Measurements from ENCODE around the gene AFF1. TPM values are rescaled to one million over a fixed set of nuclear protein-coding genes. Genes with fewer than 3 reads are reported as not detected.
A peak's percentile ranks its signal among the peaks of the same experiment; 100 is the strongest.
"Not testable (repeated sequence)": the region's sequence is repeated elsewhere in the genome, so short reads cannot be mapped to it uniquely, and the experiment has no call there.

Gene AFF1
- total and polyA plus RNA-seq, 2 experiments from 2014 or later: 31.9 to 38.7 TPM

DNA sequence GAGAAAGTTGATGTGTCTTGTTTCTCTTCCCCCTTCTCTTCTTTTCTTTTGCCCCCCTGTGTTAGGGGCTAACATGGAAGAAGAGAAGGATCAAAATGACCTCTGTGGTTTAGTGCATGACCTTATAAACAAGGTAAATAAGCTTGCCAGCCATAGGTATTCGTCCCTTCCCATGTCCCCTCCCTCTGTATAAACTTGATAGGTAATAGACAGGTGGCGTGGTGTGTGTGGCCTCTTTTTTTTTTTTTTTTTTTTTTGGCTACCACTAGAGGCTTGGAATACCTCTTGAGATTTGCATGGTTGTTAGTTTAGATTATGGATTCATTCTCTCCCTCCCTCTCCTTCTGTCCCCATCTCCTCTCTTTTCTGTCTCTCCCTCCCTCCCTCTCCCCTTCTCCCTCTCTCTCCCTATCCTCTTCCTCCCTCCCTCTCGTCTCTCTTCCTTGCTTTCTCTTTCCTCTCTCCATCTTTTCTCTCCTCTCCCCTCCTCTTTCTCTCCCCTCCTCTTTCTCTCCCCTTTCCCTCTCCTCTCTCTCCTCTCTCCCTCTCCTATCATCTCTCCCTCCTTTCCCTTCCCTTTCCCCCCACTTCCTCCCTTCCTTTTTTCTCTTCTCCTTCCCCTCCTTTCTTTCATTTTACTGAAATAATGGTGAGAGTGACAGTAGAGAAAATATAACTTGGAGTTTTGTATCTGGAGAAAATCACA lies 134.4 kb downstream of the AFF1 start:
- Histone ChIP-seq H3K9me3 (ENCODE audit: low read depth) (no peaks in the 10 kb centered on the region), H3K4me2 (no peak overlapping the region), H3K9me2 (replicated peaks; ENCODE audit: insufficient read depth) (no peaks in the 10 kb centered on the region), H3K79me2 (peaks cover 64% of the 10 kb centered on the region), H3K27ac (peak overlapping the region; percentile 57), H3K36me3 (replicated peaks; ENCODE audit: insufficient read depth, low read depth) (no peaks in the 10 kb centered on the region), H3K4me3 (no peak overlapping the region), H3K27me3 (no peaks in the 10 kb centered on the region), H4K20me1 (ENCODE audit: insufficient read depth, poor library complexity, severe bottlenecking) (peaks cover 22% of the 10 kb centered on the region), H3K4me1 (ENCODE audit: insufficient read depth) (peaks cover 22% of the 10 kb centered on the region), H2AFZ (no peak overlapping the region)
- TF ChIP-seq, protein P1, sequence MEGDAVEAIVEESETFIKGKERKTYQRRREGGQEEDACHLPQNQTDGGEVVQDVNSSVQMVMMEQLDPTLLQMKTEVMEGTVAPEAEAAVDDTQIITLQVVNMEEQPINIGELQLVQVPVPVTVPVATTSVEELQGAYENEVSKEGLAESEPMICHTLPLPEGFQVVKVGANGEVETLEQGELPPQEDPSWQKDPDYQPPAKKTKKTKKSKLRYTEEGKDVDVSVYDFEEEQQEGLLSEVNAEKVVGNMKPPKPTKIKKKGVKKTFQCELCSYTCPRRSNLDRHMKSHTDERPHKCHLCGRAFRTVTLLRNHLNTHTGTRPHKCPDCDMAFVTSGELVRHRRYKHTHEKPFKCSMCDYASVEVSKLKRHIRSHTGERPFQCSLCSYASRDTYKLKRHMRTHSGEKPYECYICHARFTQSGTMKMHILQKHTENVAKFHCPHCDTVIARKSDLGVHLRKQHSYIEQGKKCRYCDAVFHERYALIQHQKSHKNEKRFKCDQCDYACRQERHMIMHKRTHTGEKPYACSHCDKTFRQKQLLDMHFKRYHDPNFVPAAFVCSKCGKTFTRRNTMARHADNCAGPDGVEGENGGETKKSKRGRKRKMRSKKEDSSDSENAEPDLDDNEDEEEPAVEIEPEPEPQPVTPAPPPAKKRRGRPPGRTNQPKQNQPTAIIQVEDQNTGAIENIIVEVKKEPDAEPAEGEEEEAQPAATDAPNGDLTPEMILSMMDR (IDR thresholded peaks at IDR 0.05; ENCODE audit: poor library complexity): no peak
- TF ChIP-seq EZH2phosphoT487 (IDR thresholded peaks at IDR 0.05; ENCODE audit: low read depth, severe bottlenecking, unreplicated experiment) (no peak), EZH2 (IDR thresholded peaks at IDR 0.05; ENCODE audit: borderline replicate concordance) (no peak)
- WGBS (ENCODE audit: low lambda C conversion rate, missing lambda C conversion rate): 83% methylated on average over 2 of the region's 3 CpGs
- DNase-seq (ENCODE audit: low spot score): no peak

DNA sequence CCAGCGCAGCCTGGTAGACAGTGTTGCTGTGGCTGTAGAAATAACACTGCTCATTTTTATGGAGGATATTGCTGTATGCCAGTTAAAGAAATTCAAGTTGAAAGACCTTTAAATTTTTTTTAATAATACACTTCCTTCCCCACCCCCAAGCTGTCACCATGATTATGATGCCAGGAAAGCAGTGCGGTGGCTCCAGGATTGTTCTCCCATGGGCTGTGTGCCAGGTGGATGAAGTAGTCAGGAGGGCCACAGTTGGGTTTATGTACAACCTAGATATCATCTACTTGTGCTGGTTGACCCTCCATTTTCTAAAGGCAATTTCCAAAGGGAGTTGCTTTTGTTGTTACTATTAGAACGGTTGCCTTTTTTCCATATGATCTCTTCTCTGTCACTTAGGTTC lies 136.6 kb downstream of the AFF1 start:
- Histone ChIP-seq H2AFZ (no peak overlapping the region), H4K20me1 (ENCODE audit: insufficient read depth, poor library complexity, severe bottlenecking) (peaks cover 14% of the 10 kb centered on the region), H3K4me1 (ENCODE audit: insufficient read depth) (peaks cover 29% of the 10 kb centered on the region), H3K9me3 (ENCODE audit: low read depth) (no peaks in the 10 kb centered on the region), H3K36me3 (replicated peaks; ENCODE audit: insufficient read depth, low read depth) (no peaks in the 10 kb centered on the region), H3K27me3 (no peaks in the 10 kb centered on the region), H3K4me2 (no peak overlapping the region), H3K4me3 (no peak overlapping the region), H3K79me2 (peaks cover 68% of the 10 kb centered on the region), H3K27ac (no peak overlapping the region), H3K9me2 (replicated peaks; ENCODE audit: insufficient read depth) (no peaks in the 10 kb centered on the region)
- WGBS (ENCODE audit: low lambda C conversion rate, missing lambda C conversion rate): 85% methylated on average over 3 of the region's 3 CpGs
- DNase-seq (ENCODE audit: low spot score): no peak
- TF ChIP-seq, protein P1 (IDR thresholded peaks at IDR 0.05; ENCODE audit: poor library complexity): no peak
- no peak for TF ChIP-seq EZH2phosphoT487 (IDR thresholded peaks at IDR 0.05; ENCODE audit: low read depth, severe bottlenecking, unreplicated experiment)
- no peak for TF ChIP-seq EZH2 (IDR thresholded peaks at IDR 0.05; ENCODE audit: borderline replicate concordance)

DNA sequence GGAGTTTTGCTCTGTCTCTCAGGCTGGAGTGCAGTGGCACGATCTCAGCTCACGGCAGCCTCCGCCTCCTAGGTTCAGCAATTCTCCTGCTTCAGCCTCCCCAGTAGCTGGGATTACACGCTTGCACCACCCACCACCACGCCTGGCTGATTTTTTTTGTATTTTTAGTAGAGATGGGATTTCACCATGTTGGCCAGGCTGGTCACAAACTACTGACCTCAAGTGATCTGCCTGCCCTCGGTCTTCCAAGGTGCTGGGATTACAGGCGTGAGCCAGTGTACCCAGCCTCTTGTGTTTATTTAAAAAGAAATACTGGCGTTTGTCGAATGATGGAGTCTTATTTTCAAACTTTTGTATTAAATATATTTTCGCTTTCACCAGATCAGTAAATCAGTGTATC lies 137.7 kb downstream of the AFF1 start:
- DNase-seq (ENCODE audit: low spot score); H3K36me3 ChIP-seq (replicated peaks; ENCODE audit: insufficient read depth, low read depth); H3K9me2 ChIP-seq (replicated peaks; ENCODE audit: insufficient read depth); H3K27me3 ChIP-seq; H3K4me3 ChIP-seq; H3K4me2 ChIP-seq; H3K9me3 ChIP-seq (ENCODE audit: low read depth); H3K27ac ChIP-seq; H4K20me1 ChIP-seq (ENCODE audit: insufficient read depth, poor library complexity, severe bottlenecking); H2AFZ ChIP-seq: not testable (repeated sequence)
- WGBS (ENCODE audit: low lambda C conversion rate, missing lambda C conversion rate): 88% methylated on average over 10 of the region's 10 CpGs
- Histone ChIP-seq H3K79me2 (peaks cover 77% of the 10 kb centered on the region), H3K4me1 (ENCODE audit: insufficient read depth) (peaks cover 38% of the 10 kb centered on the region)

DNA sequence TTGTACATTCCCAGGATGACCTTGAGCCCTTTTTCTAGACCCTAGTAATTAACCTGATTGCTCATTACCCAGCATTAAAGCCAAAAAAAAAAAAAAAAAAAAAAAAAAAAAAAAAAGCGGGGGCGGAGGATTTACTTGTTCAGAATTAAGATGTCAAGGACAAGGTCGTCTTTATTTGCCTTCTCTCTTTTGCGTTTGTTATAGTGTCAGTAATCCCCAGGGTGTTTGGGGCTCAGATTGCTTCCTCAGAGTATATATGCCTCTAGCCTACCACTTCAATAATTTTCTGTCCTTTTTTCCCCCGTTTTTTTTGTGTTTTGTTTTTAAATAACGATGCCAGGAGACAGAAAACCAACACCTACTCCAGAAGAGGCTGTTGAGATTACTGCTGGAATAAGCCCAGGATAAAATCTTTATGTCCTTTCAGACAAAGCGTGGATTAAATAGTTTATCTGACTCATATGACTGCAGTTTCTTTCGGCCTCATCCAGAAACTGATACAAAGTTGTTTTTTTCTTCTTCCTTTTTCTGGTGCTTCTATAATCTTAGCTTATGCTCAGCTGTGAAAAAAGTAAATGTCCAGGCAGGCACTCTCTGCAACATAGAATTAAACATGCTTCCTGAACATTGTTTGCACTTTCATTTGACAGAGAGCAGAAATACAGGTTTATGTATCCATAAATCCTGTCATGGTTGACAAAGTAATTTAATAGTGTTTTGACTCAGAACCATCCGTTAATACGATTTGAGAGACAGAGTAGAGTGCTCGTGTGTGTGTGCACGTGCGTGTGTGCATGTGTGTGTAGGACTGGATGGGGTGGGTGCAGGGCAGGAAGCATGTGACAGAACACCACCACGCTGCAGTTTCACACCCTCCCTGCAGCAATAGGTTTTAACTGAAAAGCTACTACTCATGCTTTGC lies 138.6 kb downstream of the AFF1 start:
- no peaks in the 10 kb centered on the region for H3K36me3 ChIP-seq (replicated peaks; ENCODE audit: insufficient read depth, low read depth)
- peaks cover 38% of the 10 kb centered on the region for H3K4me1 ChIP-seq (ENCODE audit: insufficient read depth)
- H3K4me2 ChIP-seq: peak overlapping the region; percentile 30
- no peaks in the 10 kb centered on the region for H3K27me3 ChIP-seq
- H3K9me2 ChIP-seq (replicated peaks; ENCODE audit: insufficient read depth): no peaks in the 10 kb centered on the region
- H4K20me1 ChIP-seq (ENCODE audit: insufficient read depth, poor library complexity, severe bottlenecking): peaks cover 6% of the 10 kb centered on the region
- no peak for DNase-seq (ENCODE audit: low spot score)
- no peaks in the 10 kb centered on the region for H3K9me3 ChIP-seq (ENCODE audit: low read depth)
- WGBS (ENCODE audit: low lambda C conversion rate, missing lambda C conversion rate): 32% methylated on average over 14 of the region's 14 CpGs
- TF ChIP-seq EZH2 (IDR thresholded peaks at IDR 0.05; ENCODE audit: borderline replicate concordance) (no peak), EZH2phosphoT487 (IDR thresholded peaks at IDR 0.05; ENCODE audit: low read depth, severe bottlenecking, unreplicated experiment) (no peak)
- TF ChIP-seq, protein P1 (IDR thresholded peaks at IDR 0.05; ENCODE audit: poor library complexity): no peak
- no peak overlapping the region for H2AFZ ChIP-seq
- peaks cover 80% of the 10 kb centered on the region for H3K79me2 ChIP-seq
- peak overlapping the region; percentile 4 for H3K27ac ChIP-seq
- H3K4me3 ChIP-seq: no peak overlapping the region
